ENCODE data around the gene HEY2.

HEY2 gene

DNA sequence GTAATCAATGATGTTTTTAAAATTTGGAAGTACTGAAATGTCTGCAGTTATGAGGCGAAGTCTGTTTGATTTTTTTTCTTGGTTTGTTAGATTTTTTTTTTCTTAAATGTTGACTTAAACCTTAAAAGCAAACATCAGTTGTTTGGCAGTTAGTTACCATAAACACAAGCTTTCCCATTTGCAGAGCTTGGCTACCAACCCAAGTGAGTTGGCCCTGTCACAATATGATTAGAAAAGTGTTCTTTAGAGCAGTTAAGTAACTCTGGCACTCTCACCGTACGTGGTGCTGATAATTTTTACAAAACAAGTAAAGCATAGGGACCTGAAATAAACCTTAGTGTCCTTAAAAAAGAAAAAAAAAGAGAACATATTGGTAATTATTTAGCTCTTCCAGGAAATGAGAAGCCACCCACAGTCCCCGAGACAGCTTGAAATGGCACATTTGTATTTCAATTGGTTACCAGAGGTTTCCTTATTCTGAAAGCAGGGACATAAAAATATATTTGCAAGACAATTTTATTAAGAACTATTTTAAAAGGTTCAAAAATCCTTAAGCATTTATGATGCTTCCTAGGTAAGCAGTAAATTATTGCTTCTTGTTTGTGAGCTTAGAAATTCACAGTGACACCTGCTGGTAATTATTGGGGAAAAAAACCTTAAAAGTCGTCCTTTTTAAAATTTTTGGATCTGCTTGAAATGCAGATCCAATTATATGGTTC is 3.9 kb downstream of the HEY2 start:
- no peak overlapping the region for H3K27ac ChIP-seq (ENCODE audit: low read length)
- H3K9me3 ChIP-seq (ENCODE audit: control insufficient read depth in 1 of 2, low read length in 2 of 2): no peaks in the 10 kb centered on the region
- no peak overlapping the region for H3K4me3 ChIP-seq (ENCODE audit: low read depth in 1 of 2, low read length in 2 of 2)
- no peaks in the 10 kb centered on the region for H3K36me3 ChIP-seq (ENCODE audit: control insufficient read depth in 1 of 2, insufficient read depth in 2 of 2, low read length in 2 of 2)
- peaks cover 18% of the 10 kb centered on the region for H3K27me3 ChIP-seq (ENCODE audit: low read depth, low read length)
- peaks cover 8 to 26% of the 10 kb centered on the region in 2 donors for H3K4me1 ChIP-seq (ENCODE audit: control insufficient read depth in 1 of 2, insufficient read depth in 2 of 2, low read length in 2 of 2)

DNA sequence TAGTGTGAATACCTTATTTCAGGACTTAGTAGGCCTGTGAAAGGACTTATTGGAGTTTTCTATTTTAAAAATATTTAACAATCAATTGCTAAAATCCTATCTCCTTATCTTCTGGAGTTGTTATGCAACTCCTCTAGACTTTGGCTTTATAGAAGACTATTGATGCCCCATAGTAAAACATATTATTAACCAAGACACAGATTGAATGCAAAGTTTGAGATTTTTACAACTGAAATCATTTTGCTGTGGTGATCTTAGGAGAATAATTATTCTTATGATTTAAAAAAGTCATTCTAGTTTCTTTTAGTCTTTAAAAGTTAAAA is 4.5 kb downstream of the HEY2 start:
- peaks cover 8 to 21% of the 10 kb centered on the region in 2 donors for H3K4me1 ChIP-seq (ENCODE audit: control insufficient read depth in 1 of 2, insufficient read depth in 2 of 2, low read length in 2 of 2)
- H3K36me3 ChIP-seq (ENCODE audit: control insufficient read depth in 1 of 2, insufficient read depth in 2 of 2, low read length in 2 of 2): no peaks in the 10 kb centered on the region
- peaks cover 12% of the 10 kb centered on the region for H3K27me3 ChIP-seq (ENCODE audit: low read depth, low read length)
- no peaks in the 10 kb centered on the region for H3K9me3 ChIP-seq (ENCODE audit: control insufficient read depth in 1 of 2, low read length in 2 of 2)
- no peak overlapping the region for H3K4me3 ChIP-seq (ENCODE audit: low read depth in 1 of 2, low read length in 2 of 2)
- H3K27ac ChIP-seq (ENCODE audit: low read length): no peak overlapping the region

DNA sequence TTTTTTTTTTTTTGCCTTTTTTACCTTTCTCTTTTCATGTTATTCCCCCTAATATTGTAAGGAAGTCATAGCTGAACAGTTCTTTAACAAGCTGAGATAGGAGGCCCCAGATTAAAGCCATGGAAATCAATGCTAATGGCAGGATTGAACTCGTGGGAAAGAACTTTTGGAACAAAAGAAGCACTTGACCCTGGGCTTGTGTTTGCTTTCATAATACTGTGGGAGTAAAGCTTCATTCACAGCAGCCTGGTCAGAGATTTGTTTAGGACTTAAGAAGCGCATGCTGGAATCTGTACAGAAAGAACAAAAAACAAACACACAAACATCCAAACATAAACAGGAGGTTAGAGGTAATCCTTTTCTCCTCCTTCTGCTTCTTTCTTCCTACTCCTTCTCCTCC is 5.1 kb downstream of the HEY2 start:
- no peaks in the 10 kb centered on the region for H3K9me3 ChIP-seq (ENCODE audit: control insufficient read depth in 1 of 2, low read length in 2 of 2)
- H3K27me3 ChIP-seq (ENCODE audit: low read depth, low read length): peaks cover 11% of the 10 kb centered on the region
- H3K27ac ChIP-seq (ENCODE audit: low read length): no peak overlapping the region
- peaks cover 0 to 7% of the 10 kb centered on the region in 2 donors for H3K36me3 ChIP-seq (ENCODE audit: control insufficient read depth in 1 of 2, insufficient read depth in 2 of 2, low read length in 2 of 2)
- no peak overlapping the region for H3K4me3 ChIP-seq (ENCODE audit: low read depth in 1 of 2, low read length in 2 of 2)
- peaks cover 8 to 18% of the 10 kb centered on the region in 2 donors for H3K4me1 ChIP-seq (ENCODE audit: control insufficient read depth in 1 of 2, insufficient read depth in 2 of 2, low read length in 2 of 2)

DNA sequence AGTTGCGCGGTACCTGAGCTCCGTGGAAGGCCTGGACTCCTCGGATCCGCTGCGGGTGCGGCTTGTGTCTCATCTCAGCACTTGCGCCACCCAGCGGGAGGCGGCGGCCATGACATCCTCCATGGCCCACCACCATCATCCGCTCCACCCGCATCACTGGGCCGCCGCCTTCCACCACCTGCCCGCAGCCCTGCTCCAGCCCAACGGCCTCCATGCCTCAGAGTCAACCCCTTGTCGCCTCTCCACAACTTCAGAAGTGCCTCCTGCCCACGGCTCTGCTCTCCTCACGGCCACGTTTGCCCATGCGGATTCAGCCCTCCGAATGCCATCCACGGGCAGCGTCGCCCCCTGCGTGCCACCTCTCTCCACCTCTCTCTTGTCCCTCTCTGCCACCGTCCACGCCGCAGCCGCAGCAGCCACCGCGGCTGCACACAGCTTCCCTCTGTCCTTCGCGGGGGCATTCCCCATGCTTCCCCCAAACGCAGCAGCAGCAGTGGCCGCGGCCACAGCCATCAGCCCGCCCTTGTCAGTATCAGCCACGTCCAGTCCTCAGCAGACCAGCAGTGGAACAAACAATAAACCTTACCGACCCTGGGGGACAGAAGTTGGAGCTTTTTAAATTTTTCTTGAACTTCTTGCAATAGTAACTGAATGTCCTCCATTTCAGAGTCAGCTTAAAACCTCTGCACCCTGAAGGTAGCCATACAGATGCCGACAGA is 9.9 kb downstream of the HEY2 start:
- no peaks in the 10 kb centered on the region for H3K4me1 ChIP-seq (ENCODE audit: control insufficient read depth in 1 of 2, insufficient read depth in 2 of 2, low read length in 2 of 2)
- no peak overlapping the region for H3K27ac ChIP-seq (ENCODE audit: low read length)
- H3K27me3 ChIP-seq (ENCODE audit: low read depth, low read length): peaks cover 2% of the 10 kb centered on the region
- peaks cover 0 to 8% of the 10 kb centered on the region in 2 donors for H3K36me3 ChIP-seq (ENCODE audit: control insufficient read depth in 1 of 2, insufficient read depth in 2 of 2, low read length in 2 of 2)
- H3K9me3 ChIP-seq (ENCODE audit: control insufficient read depth in 1 of 2, low read length in 2 of 2): no peaks in the 10 kb centered on the region
- no peak overlapping the region for H3K4me3 ChIP-seq (ENCODE audit: low read depth in 1 of 2, low read length in 2 of 2)

DNA sequence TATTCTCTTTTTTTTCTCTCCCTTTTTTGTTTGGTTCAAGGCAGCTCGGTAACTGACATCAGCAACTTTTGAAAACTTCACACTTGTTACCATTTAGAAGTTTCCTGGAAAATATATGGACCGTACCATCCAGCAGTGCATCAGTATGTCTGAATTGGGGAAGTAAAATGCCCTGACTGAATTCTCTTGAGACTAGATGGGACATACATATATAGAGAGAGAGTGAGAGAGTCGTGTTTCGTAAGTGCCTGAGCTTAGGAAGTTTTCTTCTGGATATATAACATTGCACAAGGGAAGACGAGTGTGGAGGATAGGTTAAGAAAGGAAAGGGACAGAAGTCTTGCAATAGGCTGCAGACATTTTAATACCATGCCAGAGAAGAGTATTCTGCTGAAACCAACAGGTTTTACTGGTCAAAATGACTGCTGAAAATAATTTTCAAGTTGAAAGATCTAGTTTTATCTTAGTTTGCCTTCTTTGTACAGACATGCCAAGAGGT is 10.6 kb downstream of the HEY2 start:
- Histone ChIP-seq H3K9me3 (ENCODE audit: control insufficient read depth in 1 of 2, low read length in 2 of 2) (no peaks in the 10 kb centered on the region), H3K4me1 (ENCODE audit: control insufficient read depth in 1 of 2, insufficient read depth in 2 of 2, low read length in 2 of 2) (no peaks in the 10 kb centered on the region), H3K27me3 (ENCODE audit: low read depth, low read length) (peaks cover 4% of the 10 kb centered on the region), H3K36me3 (ENCODE audit: control insufficient read depth in 1 of 2, insufficient read depth in 2 of 2, low read length in 2 of 2) (peaks cover 0 to 8% of the 10 kb centered on the region in 2 donors), H3K27ac (ENCODE audit: low read length) (no peak overlapping the region), H3K4me3 (ENCODE audit: low read depth in 1 of 2, low read length in 2 of 2) (no peak overlapping the region)

DNA sequence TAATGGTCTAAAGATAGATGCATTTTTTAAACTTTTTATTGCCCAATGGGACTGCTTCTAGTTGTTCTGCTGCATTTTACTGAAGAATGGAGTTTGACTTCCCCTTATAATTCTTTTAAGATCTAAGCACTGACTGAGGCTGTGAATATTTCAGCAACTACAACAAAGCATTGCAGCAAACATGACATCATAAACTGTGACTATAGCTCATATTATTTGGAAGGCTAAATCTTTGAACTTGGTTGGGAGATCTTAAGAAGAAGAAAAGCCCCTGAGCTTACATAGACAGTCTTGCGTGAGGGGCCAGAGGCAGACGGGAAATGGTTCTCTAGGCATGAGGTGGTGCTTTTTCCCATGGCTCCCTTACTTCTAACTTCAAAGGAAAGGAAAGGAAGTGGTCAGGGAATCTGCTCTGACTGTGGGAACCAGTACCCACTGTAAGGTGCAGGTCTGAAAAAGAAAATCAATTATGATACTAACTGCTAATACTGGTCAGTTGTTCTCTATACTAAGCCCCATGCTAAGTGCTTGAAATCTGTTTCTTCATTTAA is 14.8 kb downstream of the HEY2 start:
- no peaks in the 10 kb centered on the region for H3K9me3 ChIP-seq (ENCODE audit: control insufficient read depth in 1 of 2, low read length in 2 of 2)
- H3K36me3 ChIP-seq (ENCODE audit: control insufficient read depth in 1 of 2, insufficient read depth in 2 of 2, low read length in 2 of 2): peaks cover 0 to 5% of the 10 kb centered on the region in 2 donors
- H3K4me1 ChIP-seq (ENCODE audit: control insufficient read depth in 1 of 2, insufficient read depth in 2 of 2, low read length in 2 of 2): no peaks in the 10 kb centered on the region
- no peak overlapping the region for H3K27ac ChIP-seq (ENCODE audit: low read length)
- no peak overlapping the region for H3K4me3 ChIP-seq (ENCODE audit: low read depth in 1 of 2, low read length in 2 of 2)
- peaks cover 4% of the 10 kb centered on the region for H3K27me3 ChIP-seq (ENCODE audit: low read depth, low read length)

DNA sequence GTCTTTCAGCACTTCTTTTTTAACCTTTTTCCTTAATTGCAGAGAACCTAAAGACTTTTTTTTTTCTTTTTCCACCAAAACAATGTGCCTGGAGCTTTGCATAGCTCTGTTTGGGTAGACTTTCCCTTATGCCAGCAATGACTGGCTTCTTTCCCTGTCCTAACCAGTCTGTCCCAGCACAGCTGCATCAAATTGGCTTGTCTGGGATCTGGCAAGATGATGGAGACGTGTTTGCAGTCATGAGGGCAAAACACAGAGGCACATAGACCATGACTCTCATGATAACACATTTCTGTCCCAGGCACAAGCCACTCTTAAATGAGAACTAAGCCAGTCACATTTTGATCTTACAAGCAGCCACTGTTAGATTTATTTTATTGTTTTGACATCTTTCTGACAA is 16.5 kb downstream of the HEY2 start:
- H3K4me1 ChIP-seq (ENCODE audit: control insufficient read depth in 1 of 2, insufficient read depth in 2 of 2, low read length in 2 of 2): no peaks in the 10 kb centered on the region
- H3K4me3 ChIP-seq (ENCODE audit: low read depth in 1 of 2, low read length in 2 of 2): no peak overlapping the region
- no peaks in the 10 kb centered on the region for H3K36me3 ChIP-seq (ENCODE audit: control insufficient read depth in 1 of 2, insufficient read depth in 2 of 2, low read length in 2 of 2)
- H3K27ac ChIP-seq (ENCODE audit: low read length): no peak overlapping the region
- no peaks in the 10 kb centered on the region for H3K9me3 ChIP-seq (ENCODE audit: control insufficient read depth in 1 of 2, low read length in 2 of 2)
- peaks cover 4% of the 10 kb centered on the region for H3K27me3 ChIP-seq (ENCODE audit: low read depth, low read length)

DNA sequence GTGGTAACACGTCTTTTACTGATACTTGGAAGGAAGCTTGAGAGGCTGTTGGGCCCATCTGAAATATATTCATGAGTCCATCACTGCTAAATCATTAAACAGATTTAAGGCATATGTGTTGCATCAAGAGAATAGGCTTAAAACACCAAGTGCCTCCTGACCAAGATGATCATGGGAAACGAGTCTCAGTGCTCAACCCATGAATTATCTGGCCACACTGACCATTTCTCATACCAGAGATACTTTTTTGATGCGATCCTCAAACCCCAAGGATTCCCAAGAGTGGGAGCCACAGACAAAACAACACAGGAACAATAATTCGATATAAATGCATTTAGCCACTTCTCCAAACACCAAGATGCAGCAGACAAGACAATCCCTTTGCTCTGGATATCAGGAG is 17.2 kb downstream of the HEY2 start:
- H3K27ac ChIP-seq (ENCODE audit: low read length): no peak overlapping the region
- no peak overlapping the region for H3K4me3 ChIP-seq (ENCODE audit: low read depth in 1 of 2, low read length in 2 of 2)
- H3K4me1 ChIP-seq (ENCODE audit: control insufficient read depth in 1 of 2, insufficient read depth in 2 of 2, low read length in 2 of 2): no peaks in the 10 kb centered on the region
- H3K9me3 ChIP-seq (ENCODE audit: control insufficient read depth in 1 of 2, low read length in 2 of 2): no peaks in the 10 kb centered on the region
- peaks cover 4% of the 10 kb centered on the region for H3K27me3 ChIP-seq (ENCODE audit: low read depth, low read length)
- no peaks in the 10 kb centered on the region for H3K36me3 ChIP-seq (ENCODE audit: control insufficient read depth in 1 of 2, insufficient read depth in 2 of 2, low read length in 2 of 2)

DNA sequence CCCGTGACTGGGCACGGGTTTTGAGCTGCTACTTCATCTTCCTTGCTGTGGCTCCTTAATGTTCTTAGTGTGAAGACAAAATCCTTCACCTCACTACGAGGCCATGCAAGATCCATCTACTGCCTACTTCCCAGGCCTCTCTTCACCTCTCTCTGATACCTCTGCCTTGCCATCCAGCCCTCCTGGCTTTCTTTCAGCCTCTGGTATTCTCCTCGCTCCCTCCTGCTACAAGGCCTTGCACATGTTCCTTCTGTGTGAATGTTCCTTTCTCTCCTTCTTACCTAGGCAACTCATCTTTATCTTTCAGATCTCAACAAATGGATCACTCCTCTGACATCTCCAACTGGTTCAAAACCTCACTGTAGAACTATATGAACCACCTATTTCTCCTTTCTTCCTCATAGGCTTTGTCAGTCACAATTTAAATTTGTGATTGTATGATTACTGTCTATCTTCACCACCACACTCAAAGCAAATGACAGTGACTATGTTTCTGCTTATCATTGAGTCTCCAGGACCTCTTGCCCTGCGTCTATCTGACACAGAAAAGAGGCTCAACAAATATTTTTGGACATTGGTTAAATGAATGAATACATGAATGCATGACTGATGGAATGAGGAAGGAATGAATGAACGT is 19.8 kb downstream of the HEY2 start:
- H3K4me1 ChIP-seq (ENCODE audit: control insufficient read depth in 1 of 2, insufficient read depth in 2 of 2, low read length in 2 of 2): no peaks in the 10 kb centered on the region
- no peaks in the 10 kb centered on the region for H3K36me3 ChIP-seq (ENCODE audit: control insufficient read depth in 1 of 2, insufficient read depth in 2 of 2, low read length in 2 of 2)
- H3K9me3 ChIP-seq (ENCODE audit: control insufficient read depth in 1 of 2, low read length in 2 of 2): no peaks in the 10 kb centered on the region
- H3K27ac ChIP-seq (ENCODE audit: low read length): no peak overlapping the region
- H3K27me3 ChIP-seq (ENCODE audit: low read depth, low read length): peaks cover 2% of the 10 kb centered on the region
- H3K4me3 ChIP-seq (ENCODE audit: low read depth in 1 of 2, low read length in 2 of 2): no peak overlapping the region

DNA sequence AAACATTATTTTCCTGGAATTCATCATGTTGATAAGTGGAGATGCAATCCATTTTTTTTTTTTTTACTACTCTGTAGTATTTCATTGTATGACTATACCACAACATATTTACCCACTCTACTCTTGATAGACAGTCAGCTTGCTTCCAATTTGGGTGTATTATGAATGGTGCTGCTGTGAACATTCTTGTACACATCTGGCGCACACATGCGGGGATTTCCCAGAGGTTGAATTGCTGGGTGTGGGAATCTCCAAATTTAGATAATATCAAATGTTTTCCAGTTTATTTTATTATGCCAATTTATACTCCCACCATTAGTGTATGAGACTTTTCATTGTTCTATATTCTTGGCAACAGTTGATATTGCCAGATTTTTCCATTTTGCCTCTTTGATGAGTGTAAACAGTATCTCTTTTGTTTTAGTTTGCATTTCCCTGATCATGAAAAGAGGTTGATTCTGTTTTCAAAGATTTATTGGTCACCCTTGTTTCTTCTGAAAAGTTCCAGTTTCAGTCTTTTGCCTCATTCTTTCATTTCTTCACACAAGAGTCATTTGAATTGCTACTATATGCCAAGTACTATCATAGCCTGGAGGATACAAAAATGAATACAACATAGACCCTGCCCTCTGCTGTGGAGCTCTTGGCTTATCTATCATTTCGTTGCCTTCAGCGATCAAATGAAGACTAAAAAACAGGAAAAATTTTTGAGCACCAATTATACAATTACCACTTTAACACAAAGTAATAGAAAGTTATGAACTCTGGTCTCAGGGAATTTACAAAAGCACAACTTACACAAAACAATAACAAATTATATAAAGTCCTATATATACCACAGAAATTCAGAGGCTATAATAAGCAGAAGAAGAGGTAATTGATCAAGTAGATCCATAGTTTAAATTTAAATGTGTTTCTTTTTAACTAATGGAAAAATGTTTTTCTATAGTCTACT is 24.2 kb downstream of the HEY2 start:
- no peaks in the 10 kb centered on the region for H3K27me3 ChIP-seq (ENCODE audit: low read depth, low read length)
- H3K27ac ChIP-seq (ENCODE audit: low read length): no peak overlapping the region
- no peaks in the 10 kb centered on the region for H3K36me3 ChIP-seq (ENCODE audit: control insufficient read depth in 1 of 2, insufficient read depth in 2 of 2, low read length in 2 of 2)
- H3K9me3 ChIP-seq (ENCODE audit: control insufficient read depth in 1 of 2, low read length in 2 of 2): no peaks in the 10 kb centered on the region
- no peak overlapping the region for H3K4me3 ChIP-seq (ENCODE audit: low read depth in 1 of 2, low read length in 2 of 2)
- no peaks in the 10 kb centered on the region for H3K4me1 ChIP-seq (ENCODE audit: control insufficient read depth in 1 of 2, insufficient read depth in 2 of 2, low read length in 2 of 2)
